H1 (cell line): ENCODE data around the gene CR2. TPM values are rescaled to one million over a fixed set of nuclear protein-coding genes. Genes with fewer than 3 reads are reported as not detected.
A peak's percentile ranks its signal among the peaks of the same experiment; 100 is the strongest.

Source experiments
- ATF2 ChIP-seq: IDR thresholded peaks from 2 replicates; pipeline ENCODE4 v1.6.1; 2012; ENCODE audit warnings: low read length, inconsistent platforms
- BACH1 ChIP-seq: IDR thresholded peaks from 2 replicates; pipeline ENCODE4 v1.6.1; 2012; ENCODE audit warnings: low read length, improper control_type of control experiment
- CEBPB ChIP-seq: IDR thresholded peaks from 2 replicates; pipeline ENCODE4 v1.6.1; 2012; ENCODE audit warnings: low read depth, low read length
- CTBP2 ChIP-seq: IDR thresholded peaks from 2 replicates; pipeline ENCODE4 v1.7.0; 2011; ENCODE audit warnings: borderline replicate concordance, mild to moderate bottlenecking, moderate library complexity, mixed read lengths, low read length; ENCODE audit not compliant: insufficient read depth, insufficient read length
- CTCF ChIP-seq, 3 experiments: IDR thresholded peaks; 1 replicate in 2 of 3; 2 replicates in 1 of 3; pipeline versions ENCODE4 v1.5.1 to v1.6.1; 2011; ENCODE audit warnings: low read length in 3 of 3, mild to moderate bottlenecking in 3 of 3, inconsistent platforms in 2 of 3, low read depth in 1 of 3, moderate library complexity in 1 of 3; ENCODE audit not compliant: insufficient read depth in 1 of 3; ENCODE audit errors: control extremely low read depth in 1 of 3
- E2F6 ChIP-seq: IDR thresholded peaks from 2 replicates; pipeline ENCODE4 v1.6.1; 2012; ENCODE audit warnings: inconsistent platforms
- HDAC2 ChIP-seq, 2 experiments: fragments of 300-600 bp in 1 of 2; sonication (generic) in 1 of 2; IDR thresholded peaks; 2 replicates each; pipeline ENCODE4 v1.6.1; 2011 to 2012; ENCODE audit warnings: low read depth in 2 of 2, low read length in 2 of 2, mild to moderate bottlenecking in 2 of 2, moderate library complexity in 2 of 2, borderline replicate concordance in 1 of 2, inconsistent platforms in 1 of 2
- JUND ChIP-seq: IDR thresholded peaks from 2 replicates; pipeline ENCODE4 v1.6.1; 2011; ENCODE audit warnings: mild to moderate bottlenecking, improper control_type of control experiment, low read length
- POLR2A ChIP-seq, 2 experiments: IDR thresholded peaks; 1 replicate in 1 of 2; 2 replicates in 1 of 2; pipeline ENCODE4 v1.6.1; 2011; ENCODE audit warnings: low read depth in 2 of 2, low read length in 2 of 2, mild to moderate bottlenecking in 2 of 2; ENCODE audit errors: control extremely low read depth in 1 of 2
- POU5F1 ChIP-seq: IDR thresholded peaks from 2 replicates; pipeline ENCODE4 v1.6.1; 2011; ENCODE audit warnings: low read depth, mild to moderate bottlenecking, low read length, moderate library complexity
- RBBP5 ChIP-seq: IDR thresholded peaks from 2 replicates; pipeline ENCODE4 v1.7.1; 2012; ENCODE audit warnings: low read depth, mild to moderate bottlenecking, inconsistent platforms, low read length, moderate library complexity, borderline replicate concordance
- SIN3A ChIP-seq, 2 experiments: IDR thresholded peaks in 1 of 2; conservative IDR thresholded peaks in 1 of 2; 2 replicates each; pipeline ENCODE4 v1.6.1; 2011 to 2012; ENCODE audit warnings: low read length in 2 of 2, improper control_type of control experiment in 1 of 2, low read depth in 1 of 2, mild to moderate bottlenecking in 1 of 2
- SP4 ChIP-seq: IDR thresholded peaks from 2 replicates; pipeline ENCODE4 v1.6.1; 2012; ENCODE audit warnings: low read length, inconsistent platforms
- TAF1 ChIP-seq: IDR thresholded peaks from 2 replicates; pipeline ENCODE4 v1.6.1; 2011; ENCODE audit warnings: mild to moderate bottlenecking, low read depth, low read length
- TCF12 ChIP-seq: IDR thresholded peaks from 2 replicates; pipeline ENCODE4 v1.6.1; 2011; ENCODE audit warnings: low read depth, mild to moderate bottlenecking, low read length
- USF2 ChIP-seq: IDR thresholded peaks from 2 replicates; pipeline ENCODE4 v1.6.1; 2011; ENCODE audit warnings: low read length, improper control_type of control experiment
- polyA plus RNA-seq, 7 experiments: library from polyadenylated mRNA; depleted of rRNA in 3 of 7; stranded (reverse) in 5 of 7; unstranded in 2 of 7; fragments of >200 nt in 5 of 7; fragments of 200-250 nt in 2 of 7; gene quantifications; 1 replicate in 5 of 7; 2 replicates in 1 of 7; 4 replicates in 1 of 7; pipeline versions ENCODE4 v1.2.1 to v1.2.3, GENCODE V29; 2011 to 2013; ENCODE audit warnings: missing spikeins in 2 of 7, mixed read lengths in 2 of 7
- total RNA-seq: library from RNA; stranded (reverse); fragmentation: NEBNext Ultra II Directional; extraction: Animal tissue kit (Norgen Biotek cat#: 25700); gene quantifications from 2 replicates; pipeline ENCODE4 v1.2.1, GENCODE V29; 2021

CR2 gene
- total and polyA plus RNA-seq, 2 of the 8 experiments (the other 6 are each of a cell fraction or from before 2014, with no cell fraction given) = 1.7 to 3.0 TPM

GRCh38 chr1:207454046-207454964 is at the start of gene CR2 (continued):
- TF ChIP-seq BACH1 (no peak), SIN3A (conservative IDR thresholded peaks at IDR 0.05 in 1 of 2, IDR thresholded peaks at IDR 0.05 in 1 of 2; ENCODE audit: low read depth in 1 of 2, low read length in 2 of 2) (0 out of 4 replicates have a peak, but pooled peaks of 1 of the 2 experiments have one; percentile 54), CTBP2 (no peak), E2F6 (peak; percentile 96), POLR2A (IDR thresholded peaks at IDR 0.05; ENCODE audit: control extremely low read depth in 1 of 2, low read depth in 2 of 2, low read length in 2 of 2) (peak in 1 of 2 experiments; percentile 67; a peak in 1 of 3 replicates), JUND (no peak), TCF12 (peak; percentile 83), CTCF (IDR thresholded peaks at IDR 0.05; ENCODE audit: control extremely low read depth in 1 of 3, insufficient read depth in 1 of 3, low read depth in 1 of 3, low read length in 3 of 3) (peak; percentile 46 to 59 (median 52)), POU5F1 (no peak), TAF1 (peak; percentile 64), HDAC2 (IDR thresholded peaks at IDR 0.05; ENCODE audit: borderline replicate concordance in 1 of 2, low read depth in 2 of 2, low read length in 2 of 2) (peak in 1 of 2 experiments; percentile 82; a peak in 1 of 4 replicates), SP4 (no peak), USF2 (0 out of 2 replicates have a peak, but pooled peaks have one; percentile 19), RBBP5 (peak; percentile 65; the same call in 1 of the 2 replicates), ATF2 (no peak), CEBPB (no peak)
